OCI-LY3 (cell line): ENCODE measurements around the gene CRACR2B.

Experiments
- H2AFZ ChIP-seq: fragments of 200-600, 300-600 bp; shearing (Covaris generic); 2 replicates; pipeline ENCODE4 v1.6.0; 2014; ENCODE audit warnings: antibody characterized with exemption, low read depth, low read length
- H3K27ac ChIP-seq: fragments of 200-600, 300-600 bp; sonication (generic); 2 replicates; pipeline ENCODE4 v1.5.1; 2014; ENCODE audit warnings: mild to moderate bottlenecking, low read length, moderate library complexity, mixed read lengths
- H3K27me3 ChIP-seq: fragments of 200-600, 300-600 bp; sonication (generic); 2 replicates; pipeline ENCODE4 v1.6.1; 2014; ENCODE audit warnings: low read depth, low read length, mixed read lengths
- H3K36me3 ChIP-seq: fragments of 200-600, 300-600 bp; sonication (generic); replicated peaks from 2 replicates; pipeline ENCODE3; 2014; ENCODE audit warnings: low read depth, low read length, mixed read lengths
- H3K4me1 ChIP-seq: fragments of 300-600, 200-600 bp; sonication (generic); 2 replicates; pipeline ENCODE4 v1.6.1; 2014; ENCODE audit warnings: low read length, mixed read lengths
- H3K4me2 ChIP-seq: fragments of 200-600, 300-600 bp; sonication (generic); 2 replicates; pipeline ENCODE4 v1.6.1; 2014; ENCODE audit warnings: low read length, mixed read lengths
- H3K4me3 ChIP-seq: fragments of 300-600, 200-600 bp; sonication (generic); 2 replicates; pipeline ENCODE4 v1.5.1; 2014; ENCODE audit warnings: antibody characterized with exemption, mild to moderate bottlenecking, low read length, moderate library complexity
- H3K79me2 ChIP-seq: fragments of 300-600, 200-600 bp; shearing (Covaris generic); 2 replicates; pipeline ENCODE4 v1.6.1; 2014; ENCODE audit warnings: mild to moderate bottlenecking, low read length, mixed read lengths
- H3K9ac ChIP-seq: fragments of 300-600, 200-600 bp; shearing (Covaris generic); 2 replicates; pipeline ENCODE4 v1.6.0; 2014; ENCODE audit warnings: mild to moderate bottlenecking, low read length, moderate library complexity
- H3K9me3 ChIP-seq: fragments of 200-600, 300-600 bp; shearing (Covaris generic); 2 replicates; pipeline ENCODE4 v1.6.1; 2014; ENCODE audit warnings: low read length, mixed read lengths; ENCODE audit not compliant: insufficient read depth
- H4K20me1 ChIP-seq: fragments of 200-600, 300-600 bp; sonication (generic); 2 replicates; pipeline ENCODE4 v1.6.1; 2016; ENCODE audit warnings: low read length, mixed read lengths; ENCODE audit not compliant: insufficient read depth
- EZH2phosphoT487 ChIP-seq: fragments of 200-600 bp; shearing (Covaris generic); IDR thresholded peaks from 2 replicates; pipeline ENCODE4 v1.6.1; 2018; ENCODE audit warnings: antibody characterized with exemption, mixed run types, low read depth
- TF ChIP-seq, protein P1 (sequence below): fragments of 200-600, 300-600 bp; sonication (generic); IDR thresholded peaks from 2 replicates; pipeline ENCODE4 v1.5.1; 2014; ENCODE audit warnings: antibody characterized with exemption, low read length, low read depth

Gene CRACR2B

DNA sequence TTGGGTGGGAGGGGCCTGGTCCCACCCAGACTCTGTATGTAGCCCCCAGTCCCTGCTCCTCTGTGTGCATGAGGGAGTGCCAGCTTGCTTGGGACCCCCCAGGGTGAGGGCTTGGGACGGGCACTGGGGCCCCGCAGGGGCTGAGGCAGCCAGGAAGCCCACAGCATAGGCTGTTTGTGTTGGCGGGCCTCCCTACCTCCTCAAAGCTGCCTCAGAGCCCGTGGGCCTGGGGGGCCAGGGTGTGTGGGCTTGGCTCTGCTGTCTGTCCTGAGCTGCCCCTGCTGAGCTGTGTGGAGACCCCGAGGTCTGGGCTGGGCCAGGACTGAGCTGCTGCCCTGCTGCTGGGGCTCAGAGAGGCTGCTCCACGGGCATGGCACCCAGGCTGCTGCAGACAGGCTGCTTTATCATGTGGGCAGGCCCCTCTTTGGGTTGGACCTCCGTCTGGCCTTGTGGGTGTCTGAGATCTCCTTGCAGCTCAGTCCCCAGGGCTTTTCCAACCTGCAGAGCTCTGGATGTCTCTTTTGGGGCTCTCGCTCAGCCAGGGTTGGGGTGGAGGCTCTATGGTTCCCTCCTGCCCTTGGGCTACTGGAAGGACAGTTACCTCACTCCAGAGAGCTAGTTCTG is 18.3 kb downstream of the CRACR2B start:
- H3K79me2 ChIP-seq: peaks cover 13% of the 10 kb centered on the region
- no peak overlapping the region for H2AFZ ChIP-seq
- no peaks in the 10 kb centered on the region for H3K9me3 ChIP-seq
- H3K27me3 ChIP-seq: no peaks in the 10 kb centered on the region; the same call in 1 of the 2 replicates
- peaks cover 31% of the 10 kb centered on the region for H3K4me1 ChIP-seq
- peaks cover 4% of the 10 kb centered on the region for H4K20me1 ChIP-seq
- no peak overlapping the region for H3K9ac ChIP-seq
- H3K27ac ChIP-seq: no peak overlapping the region
- H3K36me3 ChIP-seq: no peaks in the 10 kb centered on the region
- no peak for TF ChIP-seq EZH2phosphoT487
- TF ChIP-seq, protein P1, sequence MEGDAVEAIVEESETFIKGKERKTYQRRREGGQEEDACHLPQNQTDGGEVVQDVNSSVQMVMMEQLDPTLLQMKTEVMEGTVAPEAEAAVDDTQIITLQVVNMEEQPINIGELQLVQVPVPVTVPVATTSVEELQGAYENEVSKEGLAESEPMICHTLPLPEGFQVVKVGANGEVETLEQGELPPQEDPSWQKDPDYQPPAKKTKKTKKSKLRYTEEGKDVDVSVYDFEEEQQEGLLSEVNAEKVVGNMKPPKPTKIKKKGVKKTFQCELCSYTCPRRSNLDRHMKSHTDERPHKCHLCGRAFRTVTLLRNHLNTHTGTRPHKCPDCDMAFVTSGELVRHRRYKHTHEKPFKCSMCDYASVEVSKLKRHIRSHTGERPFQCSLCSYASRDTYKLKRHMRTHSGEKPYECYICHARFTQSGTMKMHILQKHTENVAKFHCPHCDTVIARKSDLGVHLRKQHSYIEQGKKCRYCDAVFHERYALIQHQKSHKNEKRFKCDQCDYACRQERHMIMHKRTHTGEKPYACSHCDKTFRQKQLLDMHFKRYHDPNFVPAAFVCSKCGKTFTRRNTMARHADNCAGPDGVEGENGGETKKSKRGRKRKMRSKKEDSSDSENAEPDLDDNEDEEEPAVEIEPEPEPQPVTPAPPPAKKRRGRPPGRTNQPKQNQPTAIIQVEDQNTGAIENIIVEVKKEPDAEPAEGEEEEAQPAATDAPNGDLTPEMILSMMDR: no peak
- H3K4me3 ChIP-seq: no peak overlapping the region
- H3K4me2 ChIP-seq: no peak overlapping the region

DNA sequence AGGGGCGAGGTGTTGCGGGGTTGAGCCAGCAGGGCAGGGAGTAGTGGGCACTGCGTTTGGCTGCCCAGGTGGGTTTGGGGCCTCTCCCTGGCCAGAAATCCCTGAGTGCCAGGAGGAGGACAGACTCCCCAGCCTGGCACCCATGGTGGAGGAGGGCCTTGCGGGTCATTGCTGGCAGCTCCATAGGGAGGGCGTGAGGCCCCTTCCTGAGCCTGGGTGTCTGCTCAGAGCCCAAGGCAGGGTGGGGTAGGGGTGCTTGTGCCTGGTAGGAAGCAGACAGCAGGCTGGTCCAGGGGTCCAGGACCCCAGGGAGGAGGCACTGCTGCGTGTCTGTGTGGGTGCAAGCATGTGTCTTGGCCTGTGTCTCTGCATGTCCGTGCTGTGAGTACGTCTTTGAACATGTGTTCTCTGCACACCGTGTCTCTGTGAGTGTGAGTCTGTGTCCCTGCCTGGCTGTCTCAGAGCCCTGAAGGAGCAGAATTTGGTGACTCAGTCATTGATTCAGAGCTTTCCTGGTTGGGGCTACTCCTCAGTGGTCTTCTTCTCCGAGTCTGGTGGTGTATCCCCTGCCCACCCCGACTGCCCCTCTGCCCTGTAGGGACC is 18.9 kb downstream of the CRACR2B start:
- H3K9ac ChIP-seq: no peak overlapping the region
- no peak overlapping the region for H2AFZ ChIP-seq
- no peaks in the 10 kb centered on the region for H4K20me1 ChIP-seq
- H3K27me3 ChIP-seq: no peaks in the 10 kb centered on the region; the same call in 1 of the 2 replicates
- H3K36me3 ChIP-seq: no peaks in the 10 kb centered on the region
- peaks cover 26% of the 10 kb centered on the region for H3K4me1 ChIP-seq
- H3K27ac ChIP-seq: no peak overlapping the region
- peaks cover 7% of the 10 kb centered on the region for H3K79me2 ChIP-seq
- no peak overlapping the region for H3K4me3 ChIP-seq
- H3K4me2 ChIP-seq: no peak overlapping the region
- TF ChIP-seq, protein P1: no peak
- no peak for TF ChIP-seq EZH2phosphoT487
- H3K9me3 ChIP-seq: no peaks in the 10 kb centered on the region

DNA sequence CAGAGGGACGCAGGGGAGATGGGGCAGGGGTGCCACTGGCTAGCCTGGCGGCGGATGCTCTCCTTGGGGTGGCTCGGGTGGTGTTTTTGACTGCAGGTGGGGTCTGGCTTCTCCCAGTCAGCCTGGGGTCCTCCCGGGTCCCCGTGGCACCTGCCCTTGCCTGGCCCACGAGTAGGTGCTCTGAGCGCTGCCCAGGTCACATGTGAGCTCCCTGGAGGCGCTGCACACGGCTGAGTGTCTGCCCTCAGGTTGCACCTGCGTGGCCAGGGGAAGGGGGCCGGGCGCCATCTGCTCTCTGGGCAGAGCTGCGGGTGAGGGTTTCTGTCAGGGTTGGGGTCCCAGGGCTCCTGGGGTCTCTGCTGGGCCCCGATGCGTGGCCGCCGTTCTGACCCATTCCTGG is 20.2 kb downstream of the CRACR2B start:
- H3K27ac ChIP-seq: no peak overlapping the region
- H2AFZ ChIP-seq: no peak overlapping the region
- H3K4me2 ChIP-seq: no peak overlapping the region
- H3K4me1 ChIP-seq: peaks cover 26% of the 10 kb centered on the region
- H3K9ac ChIP-seq: no peak overlapping the region
- H3K36me3 ChIP-seq: no peaks in the 10 kb centered on the region
- H3K9me3 ChIP-seq: no peaks in the 10 kb centered on the region
- TF ChIP-seq, protein P1: no peak
- TF ChIP-seq EZH2phosphoT487: no peak
- H3K79me2 ChIP-seq: no peaks in the 10 kb centered on the region
- no peaks in the 10 kb centered on the region for H4K20me1 ChIP-seq
- H3K27me3 ChIP-seq: no peaks in the 10 kb centered on the region; the same call in 1 of the 2 replicates
- H3K4me3 ChIP-seq: no peak overlapping the region

DNA sequence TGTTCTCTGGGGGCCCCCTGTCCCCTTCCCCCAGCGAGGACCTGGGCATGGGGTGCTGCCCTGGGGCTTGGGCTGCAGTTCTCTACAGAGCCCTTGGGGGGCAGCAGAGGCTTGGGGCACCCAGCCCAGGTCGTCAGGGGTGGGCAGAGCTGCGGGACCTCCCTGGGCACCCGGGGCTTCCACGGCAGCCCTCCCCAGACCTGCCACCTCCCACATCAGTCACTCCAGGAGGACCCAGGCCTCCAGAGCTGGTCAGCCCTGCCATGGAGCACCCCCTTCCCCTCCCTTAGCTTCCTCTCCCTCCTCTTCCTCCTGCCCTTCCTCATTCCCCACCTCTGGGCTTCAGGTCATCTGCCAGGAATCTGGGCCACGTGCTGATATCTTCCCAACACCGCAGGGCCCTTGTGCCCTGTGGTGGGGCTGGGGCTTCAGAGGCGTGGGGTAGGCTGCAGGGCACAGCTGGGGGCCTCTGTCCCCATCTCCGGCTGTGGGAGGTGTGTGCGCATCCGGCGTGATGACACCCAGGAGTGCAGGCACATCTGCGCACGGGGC is 20.7 kb downstream of the CRACR2B start:
- no peak overlapping the region for H3K27ac ChIP-seq
- no peaks in the 10 kb centered on the region for H3K79me2 ChIP-seq
- H3K9me3 ChIP-seq: no peaks in the 10 kb centered on the region
- H3K4me3 ChIP-seq: 0 out of 2 replicates have a peak overlapping the region, but pooled peaks have one; percentile 4
- peak overlapping the region; percentile 33 for H3K4me2 ChIP-seq
- no peak overlapping the region for H3K9ac ChIP-seq
- no peaks in the 10 kb centered on the region; the same call in 1 of the 2 replicates for H3K27me3 ChIP-seq
- H2AFZ ChIP-seq: no peak overlapping the region
- no peaks in the 10 kb centered on the region for H4K20me1 ChIP-seq
- TF ChIP-seq EZH2phosphoT487: no peak
- TF ChIP-seq, protein P1: peak; percentile 77
- H3K36me3 ChIP-seq: no peaks in the 10 kb centered on the region
- H3K4me1 ChIP-seq: peaks cover 26% of the 10 kb centered on the region
